GM12878 (cell line): ENCODE results near the gene PRDM1. TPM values are rescaled to one million over a fixed set of nuclear protein-coding genes. Genes with fewer than 3 reads are reported as not detected.

Source experiments
- ATAC-seq: fragments of 200-7000 bp; cut with Tn5 transposase; 3 replicates; pipeline ENCODE4 v1.9.1; 2020; ENCODE audit warnings: mild to moderate bottlenecking, moderate library complexity
- BruUV-seq: library from RNA; stranded (reverse); fragments of 400-500 nt; replicated peaks from 2 replicates; lab custom pipeline; 2021; lab: Mats Ljungman, UMichigan
- CTCF ChIA-PET: fragments of 300-600 bp; sonication (Branson Sonifier 250); formaldehyde crosslinking; extraction: SDS; loops from one replicate; lab custom pipeline; 2021; ENCODE audit warnings: inconsistent platforms; lab: Yijun Ruan, JAX
- POLR2A ChIA-PET: fragments of 350-600 bp; formaldehyde crosslinking; extraction: SDS; loops from one replicate; lab custom pipeline; 2021; ENCODE audit warnings: inconsistent platforms; lab: Charles Lee
- RAD21 ChIA-PET: fragments of 300-600 bp; sonication (Branson Sonifier 250); formaldehyde crosslinking; loops from one replicate; lab custom pipeline; 2023; ENCODE audit warnings: antibody characterized with exemption; ENCODE audit not compliant: unreplicated experiment; lab: Charles Lee
- SMC1A ChIA-PET: fragments of 300-600 bp; sonication (Branson Sonifier 250); formaldehyde crosslinking; loops from one replicate; lab custom pipeline; 2023; ENCODE audit not compliant: unreplicated experiment, uncharacterized antibody; lab: Charles Lee
- DNase-seq: peaks from one replicate; pipeline ENCODE4 v3.0.0-alpha.2; 2011; ENCODE audit warnings: low read depth, low spot score
- FAIRE-seq: peaks from 3 replicates; lab custom pipeline; 2011; peaks lifted over from hg19 to GRCh38; lab: Jason Lieb, UNC
- H2AFZ ChIP-seq: 2 replicates; pipeline ENCODE4 v1.6.0; 2011; ENCODE audit warnings: low read depth, low read length, control low read depth; ENCODE audit not compliant: control insufficient read depth
- H3K27ac ChIP-seq: 2 replicates; pipeline ENCODE4 v1.5.1; 2011; ENCODE audit warnings: control low read depth; ENCODE audit not compliant: control insufficient read depth, insufficient read depth
- H3K27me3 ChIP-seq, 2 experiments: replicated peaks in 1 of 2; 2 replicates each; pipeline versions ENCODE4 v1.6.0 to v1.6.1; 2011; ENCODE audit warnings: low read length in 1 of 2; ENCODE audit not compliant: control insufficient read depth in 2 of 2, insufficient read depth in 2 of 2
- H3K36me3 ChIP-seq, 2 experiments: 2 replicates each; pipeline ENCODE4 v1.5.1; 2011; ENCODE audit warnings: low read length in 1 of 2; ENCODE audit not compliant: control insufficient read depth in 2 of 2, insufficient read depth in 2 of 2
- H3K4me1 ChIP-seq: 2 replicates; pipeline ENCODE4 v1.6.1; 2011; ENCODE audit warnings: mild to moderate bottlenecking, low read length, moderate library complexity, mixed read lengths; ENCODE audit not compliant: control insufficient read depth, insufficient read depth
- H3K4me2 ChIP-seq: 2 replicates; pipeline ENCODE4 v1.6.0; 2011; ENCODE audit warnings: control low read depth; ENCODE audit not compliant: control insufficient read depth, insufficient read depth
- H3K4me3 ChIP-seq: fragments of 200-600 bp; sonication (generic); 2 replicates; pipeline ENCODE4 v1.5.1; 2016
- H3K79me2 ChIP-seq: 2 replicates; pipeline ENCODE4 v1.6.0; 2011; ENCODE audit warnings: low read length; ENCODE audit not compliant: control insufficient read depth, insufficient read depth
- H3K9ac ChIP-seq: 2 replicates; pipeline ENCODE4 v1.8.0; 2011; ENCODE audit warnings: low read length, control low read depth, mixed read lengths; ENCODE audit not compliant: control insufficient read depth, insufficient read depth
- H3K9me3 ChIP-seq: replicated peaks from 3 replicates; pipeline ENCODE4 v1.5.1; 2011; ENCODE audit warnings: mild to moderate bottlenecking, low read length; ENCODE audit not compliant: control insufficient read depth, insufficient read depth
- H4K20me1 ChIP-seq: 2 replicates; pipeline ENCODE4 v1.6.0; 2011; ENCODE audit not compliant: control insufficient read depth, insufficient read depth
- E2F8 ChIP-seq: fragments of 450-650 bp; IDR thresholded peaks from 2 replicates; pipeline ENCODE4 v1.6.1; 2018; ENCODE audit warnings: mild to moderate bottlenecking, low read depth, moderate library complexity; ENCODE audit not compliant: partially characterized antibody
- MAX ChIP-seq: IDR thresholded peaks from 2 replicates; pipeline ENCODE4 v1.6.1; 2012; ENCODE audit warnings: low read depth, low read length, improper control_type of control experiment
- NFYB ChIP-seq: IDR thresholded peaks from 2 replicates; pipeline ENCODE4 v1.6.1; 2011; ENCODE audit warnings: low read depth, mild to moderate bottlenecking, low read length, improper control_type of control experiment, moderate library complexity; ENCODE audit not compliant: insufficient read depth
- WGBS: methylation state at CpG from one replicate; pipeline ENCODE4 v1.1.6; 2016; ENCODE audit warnings: low lambda C conversion rate; ENCODE audit not compliant: insufficient replicate concordance, insufficient coverage; ENCODE audit errors: missing lambda C conversion rate; 5-methylcytosine and 5-hydroxymethylcytosine counted together
- in situ Hi-C: fragments of 300-500 bp; cut with MboI; formaldehyde crosslinking; loops from 9 replicates; pipeline ENCODE4 v1.14.3; 2018; ENCODE audit warnings: mixed read lengths
- intact Hi-C: fragments of 100-400 bp; cut with micrococcal nuclease; formaldehyde crosslinking; loops from one replicate; pipeline ENCODE4 v1.14.2; 2022; ENCODE audit not compliant: unreplicated experiment
- polyA plus RNA-seq, 11 experiments: library from polyadenylated mRNA; depleted of rRNA in 4 of 11; unstranded in 6 of 11; stranded (reverse) in 5 of 11; fragments of >200 nt; fragmentation: Nextera tagmentation in 4 of 11; fragmentation: Illumina TruSeq in 1 of 11; extraction: Ambion mirVana in 4 of 11; extraction: Trizol in 1 of 11; gene quantifications; 1 replicate in 1 of 11; 2 replicates in 10 of 11; pipeline versions ENCODE4 v1.2.1 to v1.2.3, GENCODE V29; 2011 to 2016; ENCODE audit warnings: inconsistent platforms in 2 of 11, missing spikeins in 2 of 11, low read depth in 1 of 11
- total RNA-seq, 4 experiments: library from RNA; depleted of rRNA in 3 of 4; stranded (reverse); fragments of >200 nt in 3 of 4; fragmentation: Illumina TruSeq in 1 of 4; extraction: Trizol in 1 of 4; gene quantifications; 2 replicates each; pipeline versions ENCODE4 v1.2.1 to v1.2.3, GENCODE V29; 2013 to 2021

Gene PRDM1
- total and polyA plus RNA-seq, 10 of the 15 experiments (the other 5 are each of a cell fraction or from before 2014, with no cell fraction given), result 1.9 to 15.8 (median 4.1) TPM

GRCh38 chr6:106074146-106074545, 12.0 kb upstream of the PRDM1 start:
- ChIA-PET POLR2A (no interaction called here), CTCF (interaction anchor here (1.0 kb wide), 1 partner anchor 10 kb away, joined by 5 read pairs; no protein-coding TSS in a partner anchor), SMC1A (interaction anchor here (1.7 kb wide), 1 partner anchor 149 kb away, joined by 4 read pairs; no protein-coding TSS in a partner anchor), RAD21 (no interaction called here)
- TF ChIP-seq E2F8 (no peak), NFYB (no peak), MAX (no peak)
- no peaks in the 10 kb centered on the region for H3K4me1 ChIP-seq
- no peak for DNase-seq
- WGBS, result 67% methylated on average over 3 of the region's 3 CpGs
- H3K27ac ChIP-seq, result no peak overlapping the region
- no peaks in the 10 kb centered on the region for H4K20me1 ChIP-seq
- H3K9ac ChIP-seq, result no peak overlapping the region
- no peak for FAIRE-seq
- in situ Hi-C loops, result loop anchor here (10.0 kb wide), 1 partner anchor 989 kb away; no protein-coding TSS in a partner anchor
- no peak overlapping the region for H3K4me3 ChIP-seq
- H3K27me3 ChIP-seq, result peaks cover 0 to 2% of the 10 kb centered on the region in 2 experiments; a peak in 1 of 4 replicates
- ATAC-seq, result no peak
- H3K4me2 ChIP-seq, result no peak overlapping the region
- no peak overlapping the region for H2AFZ ChIP-seq
- no peaks in the 10 kb centered on the region for H3K36me3 ChIP-seq
- H3K79me2 ChIP-seq, result no peaks in the 10 kb centered on the region
- intact Hi-C loops, result no loop called here
- no TSS peak for BruUV-seq
- H3K9me3 ChIP-seq, result no peaks in the 10 kb centered on the region
